ENCODE data around the gene RAB22A. TPM values are rescaled to one million over a fixed set of nuclear protein-coding genes. Genes with fewer than 3 reads are reported as not detected.

The RAB22A gene
- total and polyA plus RNA-seq, 2 donors (not counting 3 experiments of a cell fraction or from before 2014, with no cell fraction given): 8.6 to 16.3 TPM

- intact Hi-C loops (cut with micrococcal nuclease) (loop anchor here (5.0 kb wide), 1 partner anchor 43 kb away; the partner anchor contains the start of gene VAPB), dilution Hi-C loops (cut with MboI; ENCODE audit: extremely low pct_ligation_motif_present, low sequenced_read_pairs) (no loop called here)
- Histone ChIP-seq H3K4me1 (ENCODE audit: control insufficient read depth, extremely low read depth, insufficient read depth, low read length) (peaks cover 36% of the 10 kb centered on the region), H3K79me2 (ENCODE audit: control insufficient read depth, insufficient read depth, low read length) (peaks cover 24% of the 10 kb centered on the region), H3K27me3 (ENCODE audit: control insufficient read depth in 2 of 2, insufficient read depth in 2 of 2, low read length in 2 of 2) (no peaks in the 10 kb centered on the region), H3K4me2 (ENCODE audit: insufficient read depth, low read length) (no peak overlapping the region), H2AFZ (ENCODE audit: low read depth, low read length) (no peak overlapping the region), H3K9ac (replicated peaks; ENCODE audit: extremely low read depth, insufficient read depth, low read length) (no peak overlapping the region), H3K27ac (ENCODE audit: insufficient read depth, low read depth, low read length) (no peak overlapping the region), H3K36me3 (ENCODE audit: control insufficient read depth in 2 of 2, extremely low read depth in 1 of 2, insufficient read depth in 2 of 2, low read length in 2 of 2) (peaks cover 4 to 13% of the 10 kb centered on the region in 2 experiments), H3K4me3 (replicated peaks in 1 of 3; ENCODE audit: insufficient read depth in 1 of 3, low read depth in 1 of 3, low read length in 3 of 3) (no peak overlapping the region), H3K9me1 (replicated peaks; ENCODE audit: control insufficient read depth, extremely low read depth, insufficient read depth, low read length) (no peaks in the 10 kb centered on the region), H4K20me1 (replicated peaks; ENCODE audit: control insufficient read depth, extremely low read depth, insufficient read depth, low read length) (no peaks in the 10 kb centered on the region), H3K9me3 (replicated peaks; ENCODE audit: control insufficient read depth, insufficient read depth, low read length) (no peaks in the 10 kb centered on the region)
- TF ChIP-seq CTCF (IDR thresholded peaks at IDR 0.05; ENCODE audit: extremely low read depth in 1 of 2, insufficient read depth in 1 of 2, low read depth in 1 of 2, low read length in 2 of 2) (no peak), POLR2AphosphoS5 (IDR thresholded peaks at IDR 0.05; ENCODE audit: insufficient read depth, low read depth, low read length) (no peak), FOS (IDR thresholded peaks at IDR 0.05; ENCODE audit: borderline replicate concordance, insufficient read depth, low read length) (no peak), EZH2 (IDR thresholded peaks at IDR 0.05; ENCODE audit: borderline replicate concordance, low read depth, low read length, severe bottlenecking) (no peak), MYC (IDR thresholded peaks at IDR 0.05; ENCODE audit: low read depth, low read length) (no peak), JUN (IDR thresholded peaks at IDR 0.05; ENCODE audit: borderline replicate concordance, insufficient read depth, insufficient read length, low read depth) (no peak)
- DNase-seq (ENCODE audit: low read depth, low spot score) (no peak), FAIRE-seq (no peak)
- BruUV-seq (replicated peaks): no TSS peak
- CTCF ChIA-PET: no interaction called here
- POLR2A ChIA-PET: no interaction called here
Measured at GRCh38 chr20:58344741-58345140, 35.2 kb downstream of the RAB22A start.
